Stimulated activated CD8-positive, alpha-beta memory T cell treated with anti-CD3 and anti-CD28 coated beads, Interleukin-4, amount 100 ng/mL, for 48 hours (primary cell): Measurements from ENCODE around the gene GUSB.
A peak's percentile ranks its signal among the peaks of the same experiment; 100 is the strongest.
"Not testable (repeated sequence)": the region's sequence is repeated elsewhere in the genome, so short reads cannot be mapped to it uniquely, and the experiment has no call there.

ENCODE experiments used
- DNase-seq: peaks from one replicate; pipeline ENCODE4 v3.0.0-alpha.2; 2020

The GUSB gene

DNA sequence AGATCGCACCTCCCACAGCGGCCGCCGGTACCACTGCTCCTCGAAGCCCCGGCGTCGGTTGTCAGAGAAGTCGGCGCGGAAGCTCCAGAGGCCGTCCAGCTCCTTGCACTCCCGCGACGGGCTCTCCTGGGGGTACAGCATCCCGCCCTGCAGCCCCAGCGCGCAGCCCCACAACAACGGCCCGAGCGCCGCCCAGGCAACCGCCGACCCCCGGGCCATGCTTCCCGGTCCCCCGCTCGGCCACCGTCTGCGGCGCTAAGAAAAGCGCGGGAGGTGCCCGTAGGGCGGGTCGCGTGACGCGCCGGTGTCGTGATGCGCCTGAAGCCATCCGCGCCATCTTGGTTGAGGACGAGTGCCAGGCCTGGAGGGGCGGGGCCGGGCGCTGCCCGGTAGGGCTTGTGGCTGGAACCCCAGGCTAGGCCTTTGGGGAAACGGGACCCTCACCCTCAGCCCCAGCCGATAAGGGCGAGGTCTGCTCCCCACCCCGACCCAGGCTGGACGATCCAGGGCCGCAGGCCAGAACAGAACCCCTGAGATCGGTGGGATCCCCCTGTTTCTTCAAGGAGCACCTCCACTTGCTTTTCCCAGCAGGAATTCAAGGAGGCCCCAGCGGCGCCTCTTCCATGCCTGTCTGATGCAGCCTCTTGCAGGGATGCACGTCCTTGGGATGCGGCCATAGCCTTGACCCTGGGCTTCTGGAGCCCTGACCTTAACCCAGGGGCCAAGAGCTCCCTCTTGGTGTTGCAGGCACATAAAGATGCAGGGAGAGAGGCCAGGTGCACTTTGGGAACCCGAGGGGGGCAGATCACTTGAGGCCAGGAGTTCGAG lies at the start of gene GUSB:
TSS of gene GUSB (minus strand) at position 249 of the 828 bp plus-strand sequence. CDS start at position 219, 30 bp downstream.
- DNase-seq: peak; percentile 95

DNA sequence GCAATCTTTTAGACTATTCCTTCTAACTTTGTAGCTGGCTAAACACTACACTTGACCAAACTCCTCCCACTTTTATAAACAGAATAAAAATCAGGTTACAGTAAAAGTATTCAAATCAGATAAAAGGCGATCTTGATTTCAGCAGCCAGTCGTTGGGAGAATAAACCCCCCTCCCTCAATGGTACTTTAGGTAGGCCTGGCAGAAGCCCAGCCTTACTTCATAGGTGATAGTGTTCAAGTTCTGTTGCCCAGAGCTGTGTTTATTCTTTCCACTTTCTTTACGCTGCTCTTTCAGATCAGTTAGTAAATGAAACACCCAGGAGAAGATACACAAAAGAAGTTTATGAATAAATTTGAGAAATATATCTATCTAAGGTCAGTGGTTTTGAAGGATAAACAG lies 46.3 kb upstream of the GUSB start:
- DNase-seq: not testable (repeated sequence)

DNA sequence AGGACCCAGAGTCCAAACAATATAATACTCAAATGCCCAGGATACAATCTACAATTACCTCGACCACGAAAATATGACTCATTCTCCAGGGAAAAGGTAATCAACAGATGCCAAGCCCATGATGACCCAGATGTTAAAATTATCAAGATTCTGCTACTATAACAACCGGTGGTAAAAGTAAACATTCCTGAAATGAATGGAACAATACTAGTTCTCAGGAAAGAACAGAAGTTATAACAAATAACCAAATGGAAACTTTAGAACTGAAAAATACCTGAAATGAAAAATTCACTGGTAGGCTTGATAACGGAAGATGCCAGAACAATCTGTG lies 34.1 kb upstream of the GUSB start:
- DNase-seq: no peak

DNA sequence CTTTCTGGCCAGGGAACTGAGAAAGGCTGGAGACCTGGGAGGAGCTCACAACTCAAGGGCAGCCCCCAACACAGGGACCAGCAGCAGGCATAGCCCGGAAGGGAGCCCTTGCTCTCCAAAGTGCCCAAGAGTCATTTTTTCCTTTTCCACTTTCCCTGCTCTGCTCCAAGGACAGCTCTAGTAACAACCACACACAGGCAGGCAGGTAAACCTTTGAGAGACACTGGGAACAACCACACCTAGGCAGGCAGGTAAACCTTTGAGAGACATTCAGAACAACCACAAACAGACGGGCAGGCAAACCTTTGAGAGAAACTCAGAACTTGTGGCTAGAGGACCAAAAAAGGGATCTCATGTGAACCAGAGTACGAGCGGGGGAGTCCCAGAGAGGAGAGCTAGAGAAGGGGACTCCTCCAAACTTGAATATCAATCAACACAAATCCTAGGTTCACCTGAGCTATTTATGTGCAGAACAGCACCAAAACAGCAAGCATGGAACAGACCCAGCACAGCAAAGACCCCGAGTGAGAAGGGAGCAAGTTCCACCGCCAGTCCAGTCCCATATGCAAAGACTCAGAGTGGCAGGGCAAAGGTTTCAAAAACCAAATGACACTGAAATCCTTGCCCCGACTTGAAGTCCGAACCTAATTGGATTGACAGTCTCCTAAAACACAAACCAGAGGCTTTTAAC lies 33.6 kb upstream of the GUSB start:
- DNase-seq: no peak

DNA sequence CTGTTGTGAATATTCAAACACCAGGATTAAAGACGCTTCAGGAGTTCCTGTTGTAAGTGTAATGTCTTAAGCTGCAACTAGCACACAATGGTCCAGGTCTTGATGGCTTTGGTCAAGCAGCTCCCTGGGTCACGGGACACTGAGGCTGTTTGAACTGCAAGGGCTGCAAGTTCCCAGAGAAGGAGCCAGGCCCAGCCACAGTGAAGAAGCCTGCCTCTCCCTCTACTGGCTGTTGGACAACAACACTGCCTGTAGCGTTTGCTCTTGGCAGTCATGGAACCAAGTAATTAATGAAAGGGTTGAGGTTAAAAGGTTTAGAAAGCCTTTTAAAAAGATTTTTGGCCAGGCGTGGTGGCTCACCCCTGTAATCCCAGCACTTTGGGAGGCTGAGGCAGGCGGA lies 31.9 kb upstream of the GUSB start:
- no peak for DNase-seq

DNA sequence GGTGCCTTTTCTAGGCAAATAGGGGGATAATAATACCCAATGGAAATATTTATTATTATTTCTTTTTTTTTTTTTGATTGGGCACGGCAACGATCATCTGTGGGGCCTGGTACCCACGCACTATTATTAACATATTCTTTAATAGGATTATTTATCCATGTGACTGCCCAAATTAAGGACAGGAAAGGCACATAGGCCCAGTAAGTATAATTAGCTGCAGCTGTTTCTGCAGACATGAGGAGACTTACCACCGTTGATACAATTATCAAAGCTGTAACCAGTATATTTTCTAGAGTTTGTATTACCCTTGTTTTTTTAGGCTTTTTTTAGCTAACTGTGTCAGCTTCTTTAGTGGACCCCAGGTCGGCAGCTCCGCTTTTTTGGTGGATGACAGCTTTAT lies 25.2 kb upstream of the GUSB start:
- DNase-seq: no peak

DNA sequence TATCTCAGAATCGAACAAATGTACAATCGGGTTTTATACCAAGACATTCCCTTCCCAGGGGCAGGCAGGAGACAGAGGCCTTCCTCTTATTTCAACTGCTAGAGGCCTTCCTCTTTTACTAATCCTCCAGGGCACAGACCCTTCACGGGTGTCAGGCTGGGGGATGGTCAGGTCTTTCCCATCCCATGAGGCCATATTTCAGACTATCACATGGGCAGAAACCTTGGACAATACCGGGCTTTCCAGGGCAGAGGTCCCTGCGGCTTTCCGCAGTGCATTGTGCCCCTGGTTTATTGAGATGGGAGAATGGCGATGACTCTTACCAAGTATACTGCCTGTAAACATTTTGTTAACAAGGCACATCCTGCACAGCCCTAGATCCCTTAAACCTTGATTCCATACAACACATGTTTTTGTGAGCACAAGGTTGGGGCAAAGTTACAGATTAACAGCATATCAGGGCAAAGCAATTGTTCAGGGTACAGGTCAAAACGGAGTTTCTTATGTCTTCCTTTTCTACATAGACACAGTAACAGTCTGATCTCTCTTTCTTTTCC lies 23.2 kb upstream of the GUSB start:
- DNase-seq: not testable (repeated sequence)

DNA sequence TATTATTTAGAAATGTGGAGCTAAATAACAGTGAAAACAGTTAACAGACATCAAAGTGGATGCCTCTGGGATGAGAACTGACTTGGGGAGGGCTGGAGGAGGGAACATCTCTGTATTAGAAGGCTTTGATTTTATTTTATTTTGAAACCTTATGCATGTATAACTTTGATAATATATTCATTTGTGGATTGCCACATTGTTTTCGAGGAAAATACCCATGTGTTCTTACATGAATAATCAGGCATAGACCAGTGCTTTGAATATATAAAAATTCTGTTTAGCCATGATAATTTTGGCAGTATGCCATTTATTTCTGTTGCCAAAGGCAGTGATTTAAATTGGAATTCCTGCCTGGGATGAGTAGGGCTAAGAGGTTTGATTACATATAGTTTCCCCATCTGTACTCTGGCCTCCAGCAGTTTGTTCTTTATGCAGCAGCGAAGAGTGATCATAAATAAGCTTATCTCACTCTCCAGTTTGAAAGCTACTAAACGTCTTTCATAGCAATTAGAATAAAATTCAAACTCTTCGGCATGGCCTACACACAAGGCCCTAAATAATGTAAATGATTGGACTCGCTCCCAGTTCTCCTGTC lies 18.9 kb upstream of the GUSB start:
- DNase-seq: not testable (repeated sequence)

DNA sequence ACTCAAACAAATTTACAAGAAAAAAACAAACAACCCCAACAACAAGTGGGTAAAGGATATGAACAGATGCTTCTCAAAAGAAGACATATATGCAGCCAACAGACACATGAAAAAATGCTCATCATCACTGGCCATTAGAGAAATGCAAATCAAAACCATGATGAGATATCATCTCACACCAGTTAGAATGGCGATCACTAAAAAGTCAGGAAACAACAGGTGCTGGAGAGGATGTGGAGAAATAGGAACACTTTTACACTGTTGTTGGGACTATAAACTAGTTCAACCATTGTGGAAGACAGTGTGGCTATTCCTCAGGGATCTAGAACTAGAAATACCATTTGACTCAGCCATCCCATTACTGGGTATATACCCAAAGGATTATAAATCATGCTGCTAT lies 13.0 kb upstream of the GUSB start:
- not testable (repeated sequence) for DNase-seq

DNA sequence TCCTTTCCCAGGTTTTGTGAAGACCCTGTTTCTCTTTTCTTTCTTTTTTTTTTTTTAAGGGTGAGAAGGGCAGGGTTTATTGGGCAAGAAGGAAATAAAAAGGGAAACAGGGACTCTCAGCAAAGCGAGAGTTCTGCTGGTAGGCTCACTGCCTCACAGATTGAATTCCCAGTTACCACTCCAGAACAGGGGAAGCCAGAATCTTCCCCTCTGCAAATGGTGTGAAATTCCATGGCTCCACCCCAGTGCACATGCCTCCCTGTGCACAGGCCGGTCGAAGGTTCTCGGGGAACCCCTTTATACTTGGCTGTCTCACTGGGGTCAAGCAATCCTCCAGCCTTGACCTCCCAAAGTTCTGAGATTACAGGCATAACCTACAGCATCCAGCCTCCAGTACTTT lies 10.5 kb upstream of the GUSB start:
- DNase-seq: no peak

DNA sequence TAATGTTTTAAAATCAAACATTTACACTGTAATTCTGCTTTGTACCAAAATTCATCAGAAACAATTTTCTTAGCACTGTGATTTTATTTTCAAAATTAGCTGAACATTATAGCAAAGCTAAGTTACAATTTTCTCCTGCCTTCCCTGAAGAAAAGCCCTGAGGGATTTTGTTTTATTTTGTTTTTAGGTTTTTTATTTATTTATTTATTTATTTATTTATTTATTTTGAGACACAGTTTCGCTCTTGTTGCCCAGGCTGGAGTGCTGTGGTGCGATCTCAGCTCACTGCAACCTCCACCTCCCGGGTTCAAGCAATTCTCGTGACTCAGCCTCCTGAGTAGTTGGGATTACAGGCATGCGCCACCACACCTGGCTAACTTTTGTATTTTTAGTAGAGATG lies 9.8 kb upstream of the GUSB start:
- not testable (repeated sequence) for DNase-seq

DNA sequence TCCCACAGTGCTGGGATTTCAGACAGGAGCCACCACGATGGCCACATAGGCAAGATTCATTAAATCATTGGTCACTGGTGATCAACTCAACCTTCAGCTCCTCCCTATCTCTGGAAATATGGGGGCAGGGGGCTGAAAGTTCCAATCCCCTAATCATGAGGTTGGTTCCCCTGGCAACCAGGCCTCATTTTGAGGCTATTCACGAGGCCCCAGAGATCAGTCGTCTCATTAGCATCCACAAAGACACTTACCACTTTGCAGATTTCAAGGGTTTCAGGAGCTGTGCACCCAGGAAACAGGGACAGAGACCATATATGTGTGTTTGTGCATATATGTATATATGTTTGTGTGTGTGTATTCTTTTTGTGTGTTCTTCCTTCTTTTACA lies 7.7 kb upstream of the GUSB start:
- DNase-seq: no peak

DNA sequence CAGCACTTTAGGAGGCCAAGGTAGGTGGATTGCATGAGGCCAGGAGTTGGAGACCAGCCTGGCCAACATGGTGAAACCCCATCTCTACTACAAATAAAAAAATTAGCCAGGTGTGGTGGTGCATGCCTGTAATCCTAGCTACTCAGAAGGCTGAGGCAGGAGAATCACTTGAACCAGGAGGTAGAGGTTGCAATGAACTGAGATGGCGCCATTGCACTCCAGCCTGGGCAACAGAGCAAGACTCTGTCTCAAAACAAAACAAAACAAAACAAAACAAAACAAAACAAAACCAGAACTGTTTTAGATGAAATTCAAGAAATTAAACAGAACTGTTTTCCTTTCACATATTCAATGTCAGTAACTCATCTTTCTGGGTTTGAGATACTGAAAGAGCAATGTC lies 6.5 kb upstream of the GUSB start:
- not testable (repeated sequence) for DNase-seq

DNA sequence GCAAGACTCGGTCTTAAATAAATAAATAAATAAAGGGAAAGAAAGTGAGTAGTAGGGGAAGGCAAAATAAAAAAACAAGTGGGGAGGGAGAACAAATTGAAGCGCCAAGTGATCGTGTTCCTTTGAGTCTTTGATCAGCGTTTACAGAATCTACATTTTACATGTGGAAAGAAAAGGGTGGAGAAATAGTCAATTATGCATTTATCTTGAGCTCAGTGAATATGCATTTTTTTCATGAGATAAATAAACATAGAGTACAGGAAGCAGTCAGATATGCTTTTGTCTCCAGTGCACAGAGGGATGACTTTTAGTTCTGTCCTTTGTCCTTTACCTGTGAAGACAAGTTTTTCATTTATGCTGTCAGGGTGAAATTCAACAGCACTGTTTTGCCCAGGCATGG lies 6.1 kb upstream of the GUSB start:
- no peak for DNase-seq

DNA sequence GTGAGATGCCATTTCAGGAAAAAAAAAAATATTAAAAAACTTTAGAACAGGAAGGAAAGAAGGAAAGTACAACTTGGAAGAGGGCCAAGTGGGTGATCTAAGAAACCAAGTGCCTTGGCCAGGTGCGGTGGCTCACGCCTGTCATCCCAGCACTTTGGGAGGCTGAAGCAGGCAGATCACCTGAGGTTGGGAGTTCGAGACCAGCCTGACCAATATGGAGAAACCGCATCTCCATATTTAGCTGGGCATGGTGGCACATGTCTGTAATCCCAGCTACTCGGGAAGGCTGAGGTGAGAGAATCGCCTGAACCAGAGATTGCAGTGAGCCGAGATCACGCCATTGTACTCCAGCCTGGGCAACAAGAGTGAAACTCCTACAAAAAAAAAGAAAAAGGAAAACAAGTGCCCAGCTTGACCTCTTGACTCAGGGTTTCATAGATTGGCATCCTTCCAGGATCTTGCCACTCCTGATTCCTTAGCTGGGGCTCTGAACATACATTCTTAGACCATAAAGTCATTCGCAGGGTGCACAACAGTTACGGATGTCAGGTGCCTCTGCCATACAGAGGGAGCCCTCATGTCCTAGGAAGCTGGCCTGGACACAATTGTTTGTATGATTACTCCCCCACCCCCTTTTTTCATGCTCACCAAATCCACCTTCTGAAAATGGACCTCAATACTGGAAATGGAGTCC lies 2.1 kb upstream of the GUSB start:
- no peak for DNase-seq

DNA sequence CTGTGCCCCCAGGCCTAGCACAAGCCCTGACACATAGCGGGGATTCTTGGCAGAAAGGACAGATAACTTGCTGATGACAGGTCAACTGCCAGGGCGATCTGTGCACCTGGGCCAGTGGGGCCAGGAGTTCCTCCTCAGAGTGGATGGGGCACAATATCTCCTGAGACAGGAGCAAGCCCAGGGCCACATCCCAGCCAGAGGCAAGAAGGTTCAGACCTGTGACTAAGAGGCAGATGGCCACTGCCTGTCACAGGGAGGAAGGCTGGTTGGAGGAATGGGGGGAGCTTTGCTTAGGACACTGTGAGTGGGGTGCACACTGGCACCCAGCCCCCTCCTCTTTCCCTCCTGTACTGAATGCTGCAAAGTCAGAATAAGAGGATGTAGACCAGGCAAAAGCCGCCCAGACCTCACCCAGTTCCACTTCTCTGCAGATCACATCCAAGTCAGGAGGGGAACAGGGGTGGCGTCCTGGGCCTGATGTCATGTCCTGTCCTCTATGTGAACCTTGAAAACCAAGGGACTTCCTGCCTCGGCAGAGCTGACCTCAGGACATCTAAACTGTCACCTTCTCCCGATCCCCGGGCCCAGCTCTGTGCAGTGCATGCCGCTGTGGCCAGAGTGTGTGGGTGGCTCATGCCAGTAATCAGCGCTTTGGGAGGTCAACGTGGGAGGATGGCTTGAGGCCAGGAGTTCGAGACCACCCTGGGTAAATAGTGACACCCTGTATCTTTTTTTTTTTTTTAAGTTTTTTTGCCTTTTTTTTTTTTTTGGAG lies 1.3 kb downstream of the GUSB start:
- DNase-seq: peak; percentile 70

DNA sequence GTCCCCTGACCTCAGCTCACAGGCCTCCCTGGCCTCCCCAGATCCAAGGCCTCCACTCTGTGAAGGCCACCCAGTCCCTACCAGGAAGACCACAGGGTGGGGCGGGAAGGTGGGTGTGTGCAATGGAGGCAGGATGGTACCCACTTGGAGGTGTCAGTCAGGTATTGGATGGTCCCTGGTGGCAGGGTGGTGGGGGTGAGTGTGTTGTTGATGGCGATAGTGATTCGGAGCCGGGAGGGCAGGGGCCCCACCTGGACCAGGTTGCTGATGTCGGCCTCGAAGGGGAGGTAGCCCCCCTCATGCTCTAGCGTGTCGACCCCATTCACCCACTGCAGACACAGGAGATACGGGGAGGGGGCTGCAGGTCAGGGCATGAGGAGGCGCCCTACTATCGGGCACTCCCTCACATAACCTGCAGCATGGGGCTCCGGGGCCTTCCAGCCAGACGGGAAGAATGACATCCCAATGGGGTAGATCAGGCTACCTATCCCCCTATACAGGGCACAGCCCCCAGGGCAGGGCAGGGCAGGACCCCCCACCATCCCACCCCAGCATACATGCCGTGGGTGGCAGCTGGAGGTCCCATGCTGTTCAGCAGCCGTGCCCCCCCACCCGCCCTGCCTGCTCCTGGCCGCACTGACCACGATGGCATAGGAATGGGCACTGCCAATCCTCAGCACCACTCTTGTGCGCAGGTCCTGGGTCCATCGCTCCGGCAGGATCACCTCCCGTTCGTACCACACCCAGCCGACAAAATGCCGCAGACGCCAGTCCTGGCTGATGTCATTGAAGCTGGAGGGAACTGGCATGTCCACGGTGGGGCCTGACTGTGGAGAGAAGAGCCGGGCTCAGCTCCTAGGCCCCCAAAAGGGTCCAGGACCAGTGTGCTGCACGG lies 2.2 kb downstream of the GUSB start:
- no peak for DNase-seq

DNA sequence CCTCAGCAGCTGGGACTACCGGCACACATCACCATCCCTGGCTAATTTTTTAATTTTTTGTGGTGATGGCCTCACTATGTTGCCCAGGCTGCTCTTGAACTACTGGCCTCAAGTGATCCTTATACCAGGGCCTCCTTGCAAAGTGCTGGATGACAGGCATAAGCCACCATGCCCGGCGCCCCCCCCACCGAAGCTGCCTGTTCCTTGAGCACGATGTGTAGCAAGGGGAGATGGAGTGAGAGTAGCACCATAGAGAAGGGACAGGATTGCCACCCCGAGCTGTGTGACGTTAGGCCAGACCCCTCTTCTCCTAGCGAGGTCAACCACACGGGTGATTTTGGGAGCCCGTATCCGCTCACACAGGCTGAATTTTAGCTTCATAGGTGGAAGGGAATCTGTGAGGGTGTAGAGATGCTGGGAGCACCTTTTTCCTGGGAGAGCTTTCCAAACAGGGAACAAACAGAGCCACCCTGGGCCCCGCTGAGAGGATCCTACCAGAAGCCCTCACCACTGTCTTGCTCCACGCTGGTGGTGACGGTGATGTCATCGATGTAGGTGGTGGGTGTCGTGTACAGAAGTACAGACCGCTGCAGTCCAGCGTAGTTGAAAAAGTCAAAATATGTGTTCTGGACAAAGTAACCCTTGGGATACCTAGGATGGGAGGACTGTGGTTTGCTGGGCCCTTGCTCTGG lies 3.0 kb downstream of the GUSB start:
- no peak for DNase-seq

DNA sequence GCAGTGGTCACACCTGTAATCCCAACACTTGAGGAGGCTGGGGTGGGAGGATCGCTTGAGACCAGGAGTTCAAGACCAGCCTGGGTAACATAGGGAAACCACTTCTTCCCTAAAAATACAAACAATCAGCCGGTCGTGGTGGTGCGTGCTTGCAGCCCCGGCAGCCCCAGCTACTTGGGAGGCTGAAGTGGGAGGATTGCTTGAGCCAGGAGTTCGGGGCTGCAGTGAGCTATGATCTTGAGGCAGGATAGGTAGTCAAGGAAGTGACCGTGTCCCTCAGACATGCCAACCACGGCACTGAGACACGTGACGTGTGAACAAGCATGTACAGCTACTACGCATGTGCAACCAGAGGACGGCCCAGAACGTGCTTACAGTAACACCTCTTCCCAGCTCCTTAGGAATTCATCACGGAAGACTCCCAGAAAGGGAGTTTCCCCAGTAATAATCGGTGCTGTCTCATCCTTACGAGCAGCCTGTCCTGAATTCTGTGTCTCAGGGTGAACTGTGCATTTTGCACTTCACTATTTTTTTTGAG lies 5.3 kb downstream of the GUSB start:
- DNase-seq: no peak

DNA sequence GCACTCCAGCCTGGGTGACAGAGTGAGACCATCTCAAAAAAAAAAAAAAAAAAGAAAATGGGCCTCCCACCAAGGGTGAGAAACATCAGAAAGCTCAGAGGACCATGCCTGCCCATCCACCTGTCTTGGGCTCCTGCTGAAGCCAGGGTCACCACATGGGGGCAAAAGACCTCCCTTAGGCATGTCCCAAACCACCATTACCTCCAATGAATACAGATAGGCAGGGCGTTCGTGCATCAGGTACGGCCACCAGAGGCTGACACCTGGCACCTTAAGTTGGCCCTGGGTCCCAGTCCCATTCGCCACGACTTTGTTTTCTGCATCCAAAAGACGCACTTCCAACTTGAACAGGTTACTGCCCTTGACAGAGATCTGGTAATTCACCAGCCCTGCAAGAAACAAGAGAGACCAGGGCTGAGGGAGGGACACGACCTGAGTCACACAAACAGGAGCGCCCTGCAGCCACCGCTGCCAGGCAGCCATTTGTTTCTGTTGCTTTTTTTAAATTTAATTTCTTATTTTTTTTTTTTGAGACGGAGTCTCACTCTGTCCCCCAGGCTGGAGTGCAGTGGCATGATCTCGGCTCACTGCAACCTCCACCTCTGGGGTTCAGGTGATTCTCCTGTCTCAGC lies 6.1 kb downstream of the GUSB start:
- DNase-seq: no peak
